GM23338 (cell line): ENCODE measurements around the gene CYTH3. TPM values are rescaled to one million over a fixed set of nuclear protein-coding genes. Genes with fewer than 3 reads are reported as not detected.

Experiments
- ATAC-seq: fragments of 200-7000 bp; cut with Tn5 transposase; 3 replicates; pipeline ENCODE4 v1.9.1; 2020
- DNase-seq: peaks from one replicate; pipeline ENCODE4 v3.0.0-alpha.2; 2015; ENCODE audit warnings: low spot score
- H2AFZ ChIP-seq: fragments of 200-600 bp; sonication (generic); 2 replicates; pipeline ENCODE4 v1.8.0; 2016; ENCODE audit warnings: antibody characterized with exemption, mild to moderate bottlenecking, moderate library complexity
- H3F3A ChIP-seq: fragments of 200-600 bp; sonication (generic); replicated peaks from 2 replicates; pipeline ENCODE4 v1.8.0; 2017; ENCODE audit warnings: antibody characterized with exemption, mixed run types, low read depth
- H3K27ac ChIP-seq: fragments of 200-600 bp; sonication (generic); 2 replicates; pipeline ENCODE4 v1.6.1; 2016; ENCODE audit warnings: low read depth
- H3K27me3 ChIP-seq: fragments of 200-600 bp; sonication (generic); 2 replicates; pipeline ENCODE4 v1.8.0; 2016; ENCODE audit warnings: mild to moderate bottlenecking, mixed run types, moderate library complexity; ENCODE audit not compliant: insufficient read depth
- H3K36me3 ChIP-seq: fragments of 200-600 bp; sonication (generic); 2 replicates; pipeline ENCODE4 v1.8.0; 2016; ENCODE audit warnings: mild to moderate bottlenecking; ENCODE audit not compliant: insufficient read depth
- H3K4me1 ChIP-seq: fragments of 200-600 bp; sonication (generic); 2 replicates; pipeline ENCODE4 v1.8.0; 2016; ENCODE audit warnings: mild to moderate bottlenecking, moderate library complexity; ENCODE audit not compliant: insufficient read depth
- H3K4me2 ChIP-seq: fragments of 200-600 bp; sonication (generic); 2 replicates; pipeline ENCODE4 v1.7.1; 2017; ENCODE audit warnings: mixed run types
- H3K4me3 ChIP-seq: fragments of 200-600 bp; sonication (generic); 2 replicates; pipeline ENCODE4 v1.6.1; 2016; ENCODE audit warnings: mixed run types
- H3K79me2 ChIP-seq: fragments of 200-600 bp; sonication (generic); replicated peaks from 2 replicates; pipeline ENCODE4 v1.8.0; 2017; ENCODE audit warnings: mild to moderate bottlenecking; ENCODE audit not compliant: insufficient read depth
- H3K9me2 ChIP-seq: fragments of 200-600 bp; sonication (generic); 2 replicates; pipeline ENCODE4 v1.8.0; 2017; ENCODE audit not compliant: insufficient read depth
- H4K20me1 ChIP-seq: fragments of 200-600 bp; sonication (generic); replicated peaks from 2 replicates; pipeline ENCODE4 v1.8.0; 2017; ENCODE audit warnings: mild to moderate bottlenecking; ENCODE audit not compliant: insufficient read depth
- H3K27ac Mint-ChIP-seq: 2 replicates; pipeline ENCODE4 v1.8.0; 2020; ENCODE audit warnings: inconsistent platforms, mild to moderate bottlenecking, moderate library complexity, mixed read lengths
- H3K27me3 Mint-ChIP-seq: 3 replicates; pipeline ENCODE4 v1.8.0; 2022; ENCODE audit warnings: low read depth, mild to moderate bottlenecking, moderate library complexity, mixed read lengths, inconsistent platforms; ENCODE audit not compliant: insufficient read depth, poor library complexity
- H3K36me3 Mint-ChIP-seq: 3 replicates; pipeline ENCODE4 v1.8.0; 2021; ENCODE audit warnings: low read depth, mild to moderate bottlenecking, inconsistent platforms, moderate library complexity, mixed read lengths
- H3K4me1 Mint-ChIP-seq: 3 replicates; pipeline ENCODE4 v1.8.0; 2020; ENCODE audit warnings: mild to moderate bottlenecking, inconsistent platforms, mixed read lengths
- H3K4me3 Mint-ChIP-seq: 3 replicates; pipeline ENCODE4 v1.8.0; 2021; ENCODE audit warnings: moderate library complexity, mild to moderate bottlenecking, inconsistent platforms, mixed read lengths
- H3K9me3 Mint-ChIP-seq: 3 replicates; pipeline ENCODE4 v1.8.0; 2020; ENCODE audit warnings: moderate library complexity, mild to moderate bottlenecking, inconsistent platforms, mixed read lengths
- CREB1 ChIP-seq: fragments of 250-450 bp; sonication (Bioruptor Pico); IDR thresholded peaks from 2 replicates; pipeline ENCODE4 v1.5.0; 2020; ENCODE audit warnings: low read depth, mild to moderate bottlenecking, moderate library complexity
- EZH2 ChIP-seq: fragments of 200-600 bp; sonication (generic); IDR thresholded peaks from one replicate; pipeline ENCODE4 v1.8.0; 2017; ENCODE audit warnings: antibody characterized with exemption, mild to moderate bottlenecking, low read depth; ENCODE audit not compliant: unreplicated experiment
- JUNB ChIP-seq: IDR thresholded peaks from one replicate; pipeline ENCODE4 v1.6.1; 2016; ENCODE audit warnings: antibody characterized with exemption; ENCODE audit not compliant: unreplicated experiment
- NANOG ChIP-seq: IDR thresholded peaks from 2 replicates; pipeline ENCODE4 v1.6.1; 2016; ENCODE audit warnings: antibody characterized with exemption, borderline replicate concordance
- POLR2AphosphoS5 ChIP-seq: IDR thresholded peaks from 2 replicates; pipeline ENCODE4 v1.6.1; 2016; ENCODE audit warnings: antibody characterized with exemption, low read depth
- STAT1 ChIP-seq: IDR thresholded peaks from one replicate; pipeline ENCODE4 v1.6.1; 2016; ENCODE audit warnings: antibody characterized with exemption; ENCODE audit not compliant: unreplicated experiment
- ZNF114 ChIP-seq: fragments of 250-450 bp; sonication (Bioruptor Pico); IDR thresholded peaks from 2 replicates; pipeline ENCODE4 v1.5.0; 2020; ENCODE audit warnings: mild to moderate bottlenecking, moderate library complexity
- ZNF331 ChIP-seq: fragments of 250-450 bp; sonication (Bioruptor Pico); IDR thresholded peaks from 2 replicates; pipeline ENCODE4 v1.5.0; 2020; ENCODE audit warnings: low read depth, mild to moderate bottlenecking, moderate library complexity
- polyA plus RNA-seq: library from polyadenylated mRNA; unstranded; fragments of >200 nt; fragmentation: Nextera tagmentation; extraction: Ambion mirVana; gene quantifications from 2 replicates; pipeline ENCODE4 v1.2.1, GENCODE V29; 2016
- total RNA-seq: library from RNA; depleted of rRNA; stranded (reverse); fragments of >200 nt; shearing (Covaris generic); gene quantifications from 2 replicates; pipeline ENCODE4 v1.2.3, GENCODE V29; 2014
- TF ChIP-seq, protein P1 (sequence below): IDR thresholded peaks from one replicate; pipeline ENCODE4 v1.6.1; 2018; ENCODE audit warnings: antibody characterized with exemption; ENCODE audit not compliant: unreplicated experiment
- TF ChIP-seq, protein P2 (sequence below), 2 experiments: fragments of 200-600 bp in 1 of 2; sonication (generic) in 1 of 2; conservative IDR thresholded peaks; 2 replicates each; pipeline versions ENCODE4 v1.5.1 to v1.6.1; 2016 to 2017; ENCODE audit warnings: antibody characterized with exemption in 2 of 2, low read depth in 2 of 2, mild to moderate bottlenecking in 2 of 2, moderate library complexity in 1 of 2
- TF ChIP-seq, protein P3 (sequence below): fragments of 250-450 bp; sonication (Bioruptor Pico); IDR thresholded peaks from 2 replicates; pipeline ENCODE4 v1.5.0; 2020; ENCODE audit warnings: mild to moderate bottlenecking, moderate library complexity

The CYTH3 gene
- total and polyA plus RNA-seq, 2 experiments from 2014 or later = 4.6 to 15.3 TPM

DNA sequence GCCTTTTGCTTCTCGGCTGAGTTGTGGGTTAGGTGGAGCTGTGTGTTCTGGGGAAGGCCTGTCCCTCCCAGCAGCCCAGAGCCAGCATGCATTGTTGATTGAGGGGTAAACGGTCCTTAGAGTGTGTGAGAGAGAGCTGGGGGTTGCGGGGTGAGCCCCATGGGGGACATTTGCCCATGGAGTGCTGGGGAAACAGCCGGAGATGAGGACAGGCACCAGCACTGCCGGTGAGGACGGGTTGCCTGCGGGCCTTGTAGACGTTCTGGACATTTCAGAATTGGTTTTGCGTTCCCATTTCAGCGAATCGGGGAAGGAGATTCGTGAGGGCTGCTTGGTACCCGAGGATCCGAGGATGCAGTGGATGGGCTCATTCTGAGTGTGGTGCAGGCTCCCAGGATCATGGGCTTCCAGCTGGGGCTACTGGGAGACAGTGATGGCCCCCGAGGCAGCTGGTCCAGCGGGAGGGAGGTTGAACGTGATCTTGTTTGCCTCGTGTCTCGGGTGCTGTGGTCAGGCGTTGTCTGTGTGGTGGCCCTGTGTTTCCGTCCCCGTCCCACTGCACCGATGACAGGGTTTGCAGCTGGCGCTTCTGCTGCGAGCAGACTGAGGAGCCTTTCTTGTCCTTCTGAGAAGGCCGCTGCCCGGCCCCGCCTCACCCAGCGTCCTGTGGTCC lies 113.9 kb downstream of the CYTH3 start (continued):
- TF ChIP-seq, protein P1, sequence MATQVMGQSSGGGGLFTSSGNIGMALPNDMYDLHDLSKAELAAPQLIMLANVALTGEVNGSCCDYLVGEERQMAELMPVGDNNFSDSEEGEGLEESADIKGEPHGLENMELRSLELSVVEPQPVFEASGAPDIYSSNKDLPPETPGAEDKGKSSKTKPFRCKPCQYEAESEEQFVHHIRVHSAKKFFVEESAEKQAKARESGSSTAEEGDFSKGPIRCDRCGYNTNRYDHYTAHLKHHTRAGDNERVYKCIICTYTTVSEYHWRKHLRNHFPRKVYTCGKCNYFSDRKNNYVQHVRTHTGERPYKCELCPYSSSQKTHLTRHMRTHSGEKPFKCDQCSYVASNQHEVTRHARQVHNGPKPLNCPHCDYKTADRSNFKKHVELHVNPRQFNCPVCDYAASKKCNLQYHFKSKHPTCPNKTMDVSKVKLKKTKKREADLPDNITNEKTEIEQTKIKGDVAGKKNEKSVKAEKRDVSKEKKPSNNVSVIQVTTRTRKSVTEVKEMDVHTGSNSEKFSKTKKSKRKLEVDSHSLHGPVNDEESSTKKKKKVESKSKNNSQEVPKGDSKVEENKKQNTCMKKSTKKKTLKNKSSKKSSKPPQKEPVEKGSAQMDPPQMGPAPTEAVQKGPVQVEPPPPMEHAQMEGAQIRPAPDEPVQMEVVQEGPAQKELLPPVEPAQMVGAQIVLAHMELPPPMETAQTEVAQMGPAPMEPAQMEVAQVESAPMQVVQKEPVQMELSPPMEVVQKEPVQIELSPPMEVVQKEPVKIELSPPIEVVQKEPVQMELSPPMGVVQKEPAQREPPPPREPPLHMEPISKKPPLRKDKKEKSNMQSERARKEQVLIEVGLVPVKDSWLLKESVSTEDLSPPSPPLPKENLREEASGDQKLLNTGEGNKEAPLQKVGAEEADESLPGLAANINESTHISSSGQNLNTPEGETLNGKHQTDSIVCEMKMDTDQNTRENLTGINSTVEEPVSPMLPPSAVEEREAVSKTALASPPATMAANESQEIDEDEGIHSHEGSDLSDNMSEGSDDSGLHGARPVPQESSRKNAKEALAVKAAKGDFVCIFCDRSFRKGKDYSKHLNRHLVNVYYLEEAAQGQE = no peak
- TF ChIP-seq POLR2AphosphoS5 = no peak
- no peak for TF ChIP-seq ZNF114 (CRISPR knock-in tag)
- no peak for TF ChIP-seq EZH2
- no peak for TF ChIP-seq NANOG
- no peak for TF ChIP-seq ZNF331 (CRISPR knock-in tag)
- TF ChIP-seq JUNB = no peak
- TF ChIP-seq, protein P2, sequence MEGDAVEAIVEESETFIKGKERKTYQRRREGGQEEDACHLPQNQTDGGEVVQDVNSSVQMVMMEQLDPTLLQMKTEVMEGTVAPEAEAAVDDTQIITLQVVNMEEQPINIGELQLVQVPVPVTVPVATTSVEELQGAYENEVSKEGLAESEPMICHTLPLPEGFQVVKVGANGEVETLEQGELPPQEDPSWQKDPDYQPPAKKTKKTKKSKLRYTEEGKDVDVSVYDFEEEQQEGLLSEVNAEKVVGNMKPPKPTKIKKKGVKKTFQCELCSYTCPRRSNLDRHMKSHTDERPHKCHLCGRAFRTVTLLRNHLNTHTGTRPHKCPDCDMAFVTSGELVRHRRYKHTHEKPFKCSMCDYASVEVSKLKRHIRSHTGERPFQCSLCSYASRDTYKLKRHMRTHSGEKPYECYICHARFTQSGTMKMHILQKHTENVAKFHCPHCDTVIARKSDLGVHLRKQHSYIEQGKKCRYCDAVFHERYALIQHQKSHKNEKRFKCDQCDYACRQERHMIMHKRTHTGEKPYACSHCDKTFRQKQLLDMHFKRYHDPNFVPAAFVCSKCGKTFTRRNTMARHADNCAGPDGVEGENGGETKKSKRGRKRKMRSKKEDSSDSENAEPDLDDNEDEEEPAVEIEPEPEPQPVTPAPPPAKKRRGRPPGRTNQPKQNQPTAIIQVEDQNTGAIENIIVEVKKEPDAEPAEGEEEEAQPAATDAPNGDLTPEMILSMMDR (conservative IDR thresholded peaks at IDR 0.05; ENCODE audit: low read depth in 2 of 2) = no peak
- TF ChIP-seq CREB1 (CRISPR knock-in tag) = no peak

DNA sequence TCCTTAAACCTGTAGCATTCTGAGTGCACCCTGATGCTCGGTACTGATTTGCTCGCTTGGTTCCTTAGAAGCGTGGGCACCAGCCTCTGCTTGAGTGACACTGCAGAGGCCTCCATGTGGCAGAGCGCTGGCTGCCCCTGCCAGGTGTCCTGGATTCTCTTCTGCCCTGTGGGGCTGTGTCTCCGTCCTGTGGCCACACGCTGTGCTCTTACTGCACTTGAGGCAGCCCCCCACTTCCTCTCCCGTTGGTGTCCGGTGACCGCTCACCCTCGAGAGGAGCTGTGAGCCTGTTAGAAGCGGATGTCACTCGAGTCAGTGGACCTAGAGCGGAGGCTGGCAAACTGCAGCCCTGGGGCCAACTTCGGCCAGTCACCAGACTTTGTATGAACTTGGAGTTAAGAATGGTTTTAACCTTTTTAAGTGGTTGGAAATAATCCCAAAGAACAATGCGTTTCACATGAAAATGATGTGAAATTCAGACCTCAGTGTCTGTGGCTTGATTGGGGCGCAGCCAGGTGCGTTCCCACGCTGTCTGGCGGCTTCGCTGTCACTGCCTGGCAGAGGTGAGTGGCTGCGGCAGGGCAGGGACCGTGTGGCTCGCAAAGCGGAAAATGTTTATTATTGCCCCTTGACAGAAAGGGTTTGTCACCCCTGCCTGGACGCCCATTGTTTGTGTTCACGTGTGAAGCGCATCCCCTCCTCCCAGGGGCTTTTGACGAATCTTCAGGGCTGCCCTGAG lies 114.6 kb downstream of the CYTH3 start:
- Histone ChIP-seq H3K9me2 (no peaks in the 10 kb centered on the region), H3K27me3 (no peaks in the 10 kb centered on the region), H3F3A (no peaks in the 10 kb centered on the region), H3K4me3 (no peak overlapping the region), H3K4me1 (no peaks in the 10 kb centered on the region), H3K4me2 (no peak overlapping the region), H3K79me2 (peaks cover 6% of the 10 kb centered on the region; the same call in 1 of the 2 replicates), H3K27ac (peak overlapping the region; percentile 63; the same call in 1 of the 2 replicates), H2AFZ (no peak overlapping the region), H4K20me1 (peaks cover 5% of the 10 kb centered on the region), H3K36me3 (peaks cover 23% of the 10 kb centered on the region; the same call in 1 of the 2 replicates)
- Mint-ChIP-seq H3K36me3 (peaks cover 52% of the 10 kb centered on the region), H3K27me3 (peaks cover 3% of the 10 kb centered on the region), H3K4me3 (no peak overlapping the region), H3K4me1 (peaks cover 10% of the 10 kb centered on the region), H3K9me3 (no peaks in the 10 kb centered on the region), H3K27ac (no peak overlapping the region)
- DNase-seq (no peak), ATAC-seq (no peak)
- TF ChIP-seq CREB1 (CRISPR knock-in tag) (no peak), EZH2 (no peak), STAT1 (no peak), JUNB (no peak)
- TF ChIP-seq, protein P3, sequence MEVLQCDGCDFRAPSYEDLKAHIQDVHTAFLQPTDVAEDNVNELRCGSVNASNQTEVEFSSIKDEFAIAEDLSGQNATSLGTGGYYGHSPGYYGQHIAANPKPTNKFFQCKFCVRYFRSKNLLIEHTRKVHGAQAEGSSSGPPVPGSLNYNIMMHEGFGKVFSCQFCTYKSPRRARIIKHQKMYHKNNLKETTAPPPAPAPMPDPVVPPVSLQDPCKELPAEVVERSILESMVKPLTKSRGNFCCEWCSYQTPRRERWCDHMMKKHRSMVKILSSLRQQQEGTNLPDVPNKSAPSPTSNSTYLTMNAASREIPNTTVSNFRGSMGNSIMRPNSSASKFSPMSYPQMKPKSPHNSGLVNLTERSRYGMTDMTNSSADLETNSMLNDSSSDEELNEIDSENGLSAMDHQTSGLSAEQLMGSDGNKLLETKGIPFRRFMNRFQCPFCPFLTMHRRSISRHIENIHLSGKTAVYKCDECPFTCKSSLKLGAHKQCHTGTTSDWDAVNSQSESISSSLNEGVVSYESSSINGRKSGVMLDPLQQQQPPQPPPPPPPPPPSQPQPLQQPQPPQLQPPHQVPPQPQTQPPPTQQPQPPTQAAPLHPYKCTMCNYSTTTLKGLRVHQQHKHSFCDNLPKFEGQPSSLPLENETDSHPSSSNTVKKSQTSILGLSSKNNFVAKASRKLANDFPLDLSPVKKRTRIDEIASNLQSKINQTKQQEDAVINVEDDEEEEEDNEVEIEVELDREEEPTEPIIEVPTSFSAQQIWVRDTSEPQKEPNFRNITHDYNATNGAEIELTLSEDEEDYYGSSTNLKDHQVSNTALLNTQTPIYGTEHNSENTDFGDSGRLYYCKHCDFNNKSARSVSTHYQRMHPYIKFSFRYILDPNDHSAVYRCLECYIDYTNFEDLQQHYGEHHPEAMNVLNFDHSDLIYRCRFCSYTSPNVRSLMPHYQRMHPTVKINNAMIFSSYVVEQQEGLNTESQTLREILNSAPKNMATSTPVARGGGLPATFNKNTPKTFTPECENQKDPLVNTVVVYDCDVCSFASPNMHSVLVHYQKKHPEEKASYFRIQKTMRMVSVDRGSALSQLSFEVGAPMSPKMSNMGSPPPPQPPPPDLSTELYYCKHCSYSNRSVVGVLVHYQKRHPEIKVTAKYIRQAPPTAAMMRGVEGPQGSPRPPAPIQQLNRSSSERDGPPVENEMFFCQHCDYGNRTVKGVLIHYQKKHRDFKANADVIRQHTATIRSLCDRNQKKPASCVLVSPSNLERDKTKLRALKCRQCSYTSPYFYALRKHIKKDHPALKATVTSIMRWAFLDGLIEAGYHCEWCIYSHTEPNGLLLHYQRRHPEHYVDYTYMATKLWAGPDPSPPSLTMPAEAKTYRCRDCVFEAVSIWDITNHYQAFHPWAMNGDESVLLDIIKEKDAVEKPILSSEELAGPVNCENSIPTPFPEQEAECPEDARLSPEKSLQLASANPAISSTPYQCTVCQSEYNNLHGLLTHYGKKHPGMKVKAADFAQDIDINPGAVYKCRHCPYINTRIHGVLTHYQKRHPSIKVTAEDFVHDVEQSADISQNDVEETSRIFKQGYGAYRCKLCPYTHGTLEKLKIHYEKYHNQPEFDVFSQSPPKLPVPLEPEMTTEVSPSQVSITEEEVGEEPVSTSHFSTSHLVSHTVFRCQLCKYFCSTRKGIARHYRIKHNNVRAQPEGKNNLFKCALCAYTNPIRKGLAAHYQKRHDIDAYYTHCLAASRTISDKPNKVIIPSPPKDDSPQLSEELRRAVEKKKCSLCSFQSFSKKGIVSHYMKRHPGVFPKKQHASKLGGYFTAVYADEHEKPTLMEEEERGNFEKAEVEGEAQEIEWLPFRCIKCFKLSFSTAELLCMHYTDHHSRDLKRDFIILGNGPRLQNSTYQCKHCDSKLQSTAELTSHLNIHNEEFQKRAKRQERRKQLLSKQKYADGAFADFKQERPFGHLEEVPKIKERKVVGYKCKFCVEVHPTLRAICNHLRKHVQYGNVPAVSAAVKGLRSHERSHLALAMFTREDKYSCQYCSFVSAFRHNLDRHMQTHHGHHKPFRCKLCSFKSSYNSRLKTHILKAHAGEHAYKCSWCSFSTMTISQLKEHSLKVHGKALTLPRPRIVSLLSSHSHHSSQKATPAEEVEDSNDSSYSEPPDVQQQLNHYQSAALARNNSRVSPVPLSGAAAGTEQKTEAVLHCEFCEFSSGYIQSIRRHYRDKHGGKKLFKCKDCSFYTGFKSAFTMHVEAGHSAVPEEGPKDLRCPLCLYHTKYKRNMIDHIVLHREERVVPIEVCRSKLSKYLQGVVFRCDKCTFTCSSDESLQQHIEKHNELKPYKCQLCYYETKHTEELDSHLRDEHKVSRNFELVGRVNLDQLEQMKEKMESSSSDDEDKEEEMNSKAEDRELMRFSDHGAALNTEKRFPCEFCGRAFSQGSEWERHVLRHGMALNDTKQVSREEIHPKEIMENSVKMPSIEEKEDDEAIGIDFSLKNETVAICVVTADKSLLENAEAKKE = no peak
